ENCODE results near the gene OR2S2.

OR2S2 gene

DNA sequence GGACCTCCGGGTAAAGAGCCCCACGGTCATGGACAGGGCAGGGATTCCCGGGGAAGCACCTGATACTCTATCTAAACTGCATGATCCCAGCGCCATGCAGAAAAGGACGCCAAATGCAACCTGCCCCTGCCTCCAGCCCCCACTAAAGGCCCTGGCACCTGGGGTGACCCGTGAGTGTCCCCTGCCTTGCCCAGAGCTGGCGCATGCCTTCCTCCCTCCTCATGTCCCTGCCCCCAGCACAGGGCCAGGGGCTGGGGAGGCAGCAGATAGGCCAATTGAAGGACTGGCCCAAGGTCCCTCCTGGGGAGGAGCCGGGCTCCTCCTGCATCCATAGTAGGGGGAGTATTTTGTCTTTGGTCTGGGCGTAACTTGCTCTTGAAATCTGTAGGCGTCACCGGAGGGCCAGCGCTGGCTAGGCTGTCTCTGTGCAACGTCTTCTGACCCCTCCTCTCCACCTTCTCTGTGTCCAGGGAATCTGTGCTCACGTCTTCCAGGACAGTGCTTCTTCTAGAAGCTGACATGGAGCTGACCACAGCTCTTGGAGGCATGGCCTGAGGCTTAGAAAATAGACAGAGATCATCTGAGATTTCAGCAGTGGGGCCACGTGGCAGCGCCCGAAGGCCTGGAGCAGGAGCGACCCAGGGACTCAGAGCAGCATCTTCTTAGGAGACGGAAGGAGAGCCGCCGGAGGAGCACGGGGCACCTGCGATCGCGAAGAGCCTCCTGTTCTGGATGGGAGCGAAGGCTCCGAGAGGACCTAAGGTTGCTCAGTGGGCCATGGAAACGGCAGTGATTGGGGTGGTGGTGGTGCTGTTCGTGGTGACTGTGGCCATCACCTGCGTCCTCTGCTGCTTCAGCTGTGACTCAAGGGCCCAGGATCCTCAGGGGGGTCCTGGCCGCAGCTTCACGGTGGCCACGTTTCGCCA, 48.0 kb downstream of the OR2S2 start:
- no peak for DNase-seq

GRCh38 chr9:35909274-35909673, 48.7 kb downstream of the OR2S2 start, which contains the start of gene SPAAR:
SPAAR (plus strand) TSS chr9:35909490; CDS start chr9:35910464, 974 bp downstream.
- DNase-seq, result no peak

DNA sequence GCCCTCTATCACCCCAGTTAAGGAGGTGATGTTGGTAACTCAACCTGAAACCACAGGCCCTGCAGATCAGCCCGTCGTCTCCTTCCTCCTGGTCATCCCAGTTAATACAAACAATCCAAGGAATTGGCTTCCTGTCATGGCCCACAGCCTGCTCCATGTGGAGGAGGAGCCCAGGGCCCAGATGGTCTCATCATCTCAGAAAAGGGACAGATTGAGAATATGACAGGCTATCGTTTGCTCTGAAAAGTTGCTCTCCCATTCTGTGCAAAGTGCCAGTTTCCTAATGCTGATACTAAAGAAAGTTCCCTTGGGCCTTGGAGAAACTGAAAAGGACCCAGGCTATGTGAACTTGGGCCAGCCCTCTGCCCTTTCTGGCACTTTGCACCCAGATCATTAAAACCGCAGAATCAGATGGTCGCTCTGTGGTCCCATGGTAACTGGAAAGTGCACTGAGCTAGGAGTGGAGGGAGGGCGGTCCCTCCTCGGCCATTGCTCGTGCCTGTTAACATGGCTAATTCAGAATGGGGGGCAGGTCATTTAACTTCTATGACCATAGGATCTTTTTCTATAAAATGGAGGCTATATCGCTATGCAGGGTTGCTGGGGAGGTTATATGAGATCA, 49.3 kb downstream of the OR2S2 start:
- DNase-seq, result peak in 2 of 58 donors; percentile 19 to 54

- DNase-seq, result peak in 7 of 58 donors; percentile 13 to 54 (median 29)
Measured at GRCh38 chr9:35907711-35908503, 50.0 kb downstream of the OR2S2 start.

Measured in anterior cingulate cortex (tissue), 58 donors.